OCI-LY1 (cell line): ENCODE data around the gene SH3PXD2A.

Experiments used
- CTCF ChIP-seq: fragments of 200-600 bp; sonication (generic), shearing (Covaris generic); IDR thresholded peaks from 2 replicates; pipeline ENCODE4 v1.5.1; 2017; ENCODE audit warnings: mild to moderate bottlenecking, antibody characterized with exemption, low read length, moderate library complexity, mixed read lengths
- EZH2 ChIP-seq: fragments of 200-600 bp; sonication (generic), shearing (Covaris generic); IDR thresholded peaks from 2 replicates; pipeline ENCODE4 v1.8.0; 2017; ENCODE audit warnings: borderline replicate concordance, mixed run types, mild to moderate bottlenecking, antibody characterized with exemption, low read length, moderate library complexity, mixed read lengths

- no peak for TF ChIP-seq CTCF
- no peak for TF ChIP-seq EZH2
Observed at GRCh38 chr10:103590744-103591291, 264.6 kb downstream of the SH3PXD2A start.
